OCI-LY1 (cell line): ENCODE data around the gene DYNC1LI2.

Source experiments
- H2AFZ ChIP-seq: fragments of 200-600 bp; sonication (generic), shearing (Covaris generic); 2 replicates; pipeline ENCODE4 v1.6.0; 2014; ENCODE audit warnings: antibody characterized with exemption, mild to moderate bottlenecking, low read length
- H3F3A ChIP-seq: fragments of 200-600 bp; sonication (generic), shearing (Covaris generic); 2 replicates; pipeline ENCODE4 v1.6.0; 2014; ENCODE audit warnings: mild to moderate bottlenecking, antibody characterized with exemption, low read length, moderate library complexity; ENCODE audit not compliant: insufficient read depth
- H3K27ac ChIP-seq: fragments of 200-600 bp; sonication (generic); 2 replicates; pipeline ENCODE4 v1.5.1; 2014; ENCODE audit warnings: low read length, mixed run types, mild to moderate bottlenecking, low read depth; ENCODE audit not compliant: poor library complexity, severe bottlenecking
- H3K27me3 ChIP-seq: fragments of 200-600 bp; sonication (generic); 2 replicates; pipeline ENCODE4 v1.6.0; 2014; ENCODE audit warnings: antibody characterized with exemption, mild to moderate bottlenecking, low read length, moderate library complexity; ENCODE audit not compliant: insufficient read depth
- H3K36me3 ChIP-seq: fragments of 200-600 bp; sonication (generic); 2 replicates; pipeline ENCODE4 v1.6.1; 2014; ENCODE audit warnings: mild to moderate bottlenecking, antibody characterized with exemption, low read length, moderate library complexity, mixed read lengths; ENCODE audit not compliant: insufficient read depth
- H3K4me1 ChIP-seq: fragments of 200-600 bp; sonication (generic); 2 replicates; pipeline ENCODE4 v1.5.1; 2014; ENCODE audit warnings: mild to moderate bottlenecking, low read length, moderate library complexity; ENCODE audit not compliant: insufficient read depth, severe bottlenecking
- H3K4me2 ChIP-seq: fragments of 200-600 bp; sonication (generic), shearing (Covaris generic); 2 replicates; pipeline ENCODE4 v1.6.1; 2014; ENCODE audit warnings: low read length
- H3K4me3 ChIP-seq: fragments of 200-600 bp; sonication (generic); 2 replicates; pipeline ENCODE4 v1.5.1; 2014; ENCODE audit warnings: low read length, low read depth, mild to moderate bottlenecking, mixed read lengths; ENCODE audit not compliant: poor library complexity, severe bottlenecking
- H3K79me2 ChIP-seq: fragments of 200-600 bp; shearing (Covaris generic); 2 replicates; pipeline ENCODE4 v1.6.1; 2016; ENCODE audit warnings: mixed run types, low read length, mixed read lengths; ENCODE audit not compliant: insufficient read depth
- H3K9ac ChIP-seq: fragments of 200-600 bp; sonication (generic), shearing (Covaris generic); 2 replicates; pipeline ENCODE4 v1.6.1; 2014; ENCODE audit warnings: mild to moderate bottlenecking, low read length, mixed read lengths
- H3K9me2 ChIP-seq: fragments of 200-600 bp; sonication (generic), shearing (Covaris generic); 2 replicates; pipeline ENCODE4 v1.6.1; 2014; ENCODE audit warnings: low read depth, mild to moderate bottlenecking, low read length, mixed read lengths
- H3K9me3 ChIP-seq: fragments of 200-600 bp; shearing (Covaris generic); 2 replicates; pipeline ENCODE4 v1.6.1; 2014; ENCODE audit warnings: low read length, mixed read lengths
- H4K20me1 ChIP-seq: fragments of 200-600 bp; sonication (generic), shearing (Covaris generic); 2 replicates; pipeline ENCODE4 v1.6.0; 2016; ENCODE audit warnings: mild to moderate bottlenecking, low read length; ENCODE audit not compliant: insufficient read depth
- CTCF ChIP-seq: fragments of 200-600 bp; sonication (generic), shearing (Covaris generic); IDR thresholded peaks from 2 replicates; pipeline ENCODE4 v1.5.1; 2017; ENCODE audit warnings: mild to moderate bottlenecking, antibody characterized with exemption, low read length, moderate library complexity, mixed read lengths
- EZH2 ChIP-seq: fragments of 200-600 bp; sonication (generic), shearing (Covaris generic); IDR thresholded peaks from 2 replicates; pipeline ENCODE4 v1.8.0; 2017; ENCODE audit warnings: borderline replicate concordance, mixed run types, mild to moderate bottlenecking, antibody characterized with exemption, low read length, moderate library complexity, mixed read lengths

The DYNC1LI2 gene

GRCh38 chr16:66740010-66740409 lies 11.4 kb downstream of the DYNC1LI2 start:
- Histone ChIP-seq H2AFZ (no peak overlapping the region), H3K36me3 (peaks cover 84% of the 10 kb centered on the region), H3K27me3 (no peaks in the 10 kb centered on the region), H3K9me2 (no peaks in the 10 kb centered on the region), H3F3A (no peaks in the 10 kb centered on the region), H3K4me3 (no peak overlapping the region), H3K9me3 (no peaks in the 10 kb centered on the region), H3K4me1 (no peaks in the 10 kb centered on the region), H3K27ac (no peak overlapping the region), H3K79me2 (no peaks in the 10 kb centered on the region), H4K20me1 (no peaks in the 10 kb centered on the region), H3K9ac (no peak overlapping the region), H3K4me2 (no peak overlapping the region)
- TF ChIP-seq CTCF (peak; percentile 76), EZH2 (no peak)

- no peaks in the 10 kb centered on the region for H3K79me2 ChIP-seq
- H3K9ac ChIP-seq: no peak overlapping the region
- H3K36me3 ChIP-seq: peaks cover 84% of the 10 kb centered on the region
- H3K4me2 ChIP-seq: no peak overlapping the region
- no peak overlapping the region for H2AFZ ChIP-seq
- no peaks in the 10 kb centered on the region for H4K20me1 ChIP-seq
- no peak overlapping the region for H3K27ac ChIP-seq
- H3K4me3 ChIP-seq: no peak overlapping the region
- no peaks in the 10 kb centered on the region for H3K9me2 ChIP-seq
- no peaks in the 10 kb centered on the region for H3K9me3 ChIP-seq
- no peaks in the 10 kb centered on the region for H3F3A ChIP-seq
- TF ChIP-seq CTCF (no peak), EZH2 (no peak)
- H3K4me1 ChIP-seq: no peaks in the 10 kb centered on the region
- H3K27me3 ChIP-seq: no peaks in the 10 kb centered on the region
These were observed 15.5 kb downstream of the DYNC1LI2 start for GRCh38 chr16:66735891-66736290.

GRCh38 chr16:66731101-66731500 lies 20.3 kb downstream of the DYNC1LI2 start:
- peaks cover 8% of the 10 kb centered on the region; the same call in 1 of the 2 replicates for H3F3A ChIP-seq
- no peaks in the 10 kb centered on the region for H3K79me2 ChIP-seq
- H3K36me3 ChIP-seq: peaks cover 69% of the 10 kb centered on the region
- H3K4me3 ChIP-seq: no peak overlapping the region
- no peaks in the 10 kb centered on the region for H4K20me1 ChIP-seq
- no peaks in the 10 kb centered on the region for H3K9me3 ChIP-seq
- no peak overlapping the region for H3K4me2 ChIP-seq
- H3K9ac ChIP-seq: no peak overlapping the region
- H2AFZ ChIP-seq: no peak overlapping the region
- H3K27me3 ChIP-seq: no peaks in the 10 kb centered on the region
- TF ChIP-seq CTCF (no peak), EZH2 (no peak)
- H3K9me2 ChIP-seq: no peaks in the 10 kb centered on the region
- H3K27ac ChIP-seq: no peak overlapping the region
- H3K4me1 ChIP-seq: peaks cover 10% of the 10 kb centered on the region
